HG02763 (cell line): ENCODE results near the gene CHD6.

Source experiments
- ATAC-seq: cut with Tn5 transposase; IDR thresholded peaks from one replicate; pipeline ENCODE4 v1.9.1; 2021; ENCODE audit warnings: mild to moderate bottlenecking, moderate library complexity; ENCODE audit not compliant: unreplicated experiment

The CHD6 gene

DNA sequence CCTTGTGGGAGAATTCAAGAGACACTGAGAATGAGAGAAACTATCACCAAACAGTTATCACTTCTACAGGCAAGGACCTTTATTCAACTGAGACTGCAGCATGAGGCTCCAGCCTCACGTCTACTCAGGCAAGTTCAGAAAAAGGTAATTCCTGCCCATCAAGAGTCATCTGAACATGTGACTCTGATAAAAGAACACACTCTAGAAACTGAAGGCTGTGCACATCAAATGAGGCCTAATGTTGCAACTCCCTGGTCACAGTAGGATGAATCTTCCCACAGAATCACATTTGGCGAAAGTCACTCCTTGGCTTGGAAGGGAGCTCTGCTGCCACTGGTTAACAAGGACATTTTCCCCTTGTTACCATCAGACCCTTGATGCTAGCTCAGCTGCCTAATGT, 180.3 kb downstream of the CHD6 start:
- no peak for ATAC-seq

DNA sequence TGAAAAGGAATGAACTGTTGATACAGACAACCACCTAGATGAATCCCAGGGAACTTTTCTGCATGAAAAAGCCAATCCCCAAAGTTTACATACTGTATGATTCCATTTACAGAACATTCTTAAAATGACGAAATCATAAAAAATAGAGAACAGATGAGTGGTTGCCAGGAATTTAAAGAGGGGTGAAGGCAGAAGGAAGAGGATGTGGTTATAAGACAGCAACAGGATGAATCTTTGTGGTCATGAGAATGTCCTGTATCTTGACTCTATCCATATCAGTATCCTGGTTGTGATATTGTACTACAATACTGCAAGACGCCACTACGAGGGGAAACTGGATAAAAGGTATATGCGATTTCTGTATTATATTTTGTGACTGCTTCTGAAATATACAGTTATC, 181.5 kb downstream of the CHD6 start:
- no peak for ATAC-seq

DNA sequence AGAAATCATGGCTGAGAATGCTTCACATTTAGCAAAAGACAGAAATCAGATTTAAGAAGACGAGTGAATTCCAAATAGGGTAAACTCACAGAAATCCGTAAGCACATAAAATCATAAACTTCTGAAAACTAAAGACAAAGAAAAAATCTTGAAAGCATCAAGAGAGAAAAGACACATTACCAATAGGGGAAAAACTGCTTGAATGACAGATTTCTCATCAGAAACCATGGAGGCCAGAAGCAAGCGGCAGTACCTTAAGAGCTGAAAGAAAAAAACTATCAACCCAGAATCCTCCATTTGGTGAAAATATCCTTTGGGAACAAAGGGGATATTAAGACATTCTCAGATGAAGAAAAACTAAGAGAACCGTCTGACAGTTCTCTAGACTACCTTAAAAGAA, 185.0 kb downstream of the CHD6 start:
- no peak for ATAC-seq

DNA sequence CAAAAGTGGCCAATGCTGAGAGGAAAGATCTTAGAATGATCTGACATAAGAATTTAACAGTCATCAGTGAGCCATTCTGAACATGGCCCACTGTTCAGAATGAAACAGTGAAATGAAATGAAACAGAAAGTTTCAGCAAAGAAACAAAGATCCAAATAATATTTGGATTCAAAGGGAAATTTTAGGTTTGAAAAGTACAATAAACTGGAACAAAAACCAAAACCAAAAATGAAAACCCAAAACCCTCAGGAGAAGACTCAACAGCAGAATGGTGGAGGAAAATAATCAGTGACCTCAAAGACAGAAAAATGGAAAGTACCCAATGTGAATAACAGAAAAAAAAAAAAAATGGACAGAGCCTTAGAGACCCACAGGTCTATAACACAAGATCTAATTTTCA, 185.4 kb downstream of the CHD6 start:
- ATAC-seq, result no peak

DNA sequence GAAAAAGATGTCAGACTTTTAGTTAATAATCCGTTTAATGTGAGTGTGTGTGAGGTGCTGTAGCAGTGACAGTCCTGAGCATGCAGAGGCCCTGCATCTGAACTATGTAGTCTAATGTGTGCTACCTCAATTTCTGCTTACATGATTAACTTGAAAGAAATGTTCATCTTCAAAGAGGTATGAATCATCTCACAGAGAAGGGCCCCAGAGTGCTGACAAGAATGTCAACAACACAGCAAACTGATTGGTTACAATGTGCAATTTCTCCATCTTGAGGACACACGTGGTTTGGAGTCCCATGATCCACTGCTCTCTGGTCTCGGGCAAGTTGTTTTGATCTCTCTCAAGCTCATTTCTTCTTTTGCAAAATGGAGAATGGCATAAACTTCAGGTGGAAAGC, 189.9 kb downstream of the CHD6 start:
- ATAC-seq, result no peak

DNA sequence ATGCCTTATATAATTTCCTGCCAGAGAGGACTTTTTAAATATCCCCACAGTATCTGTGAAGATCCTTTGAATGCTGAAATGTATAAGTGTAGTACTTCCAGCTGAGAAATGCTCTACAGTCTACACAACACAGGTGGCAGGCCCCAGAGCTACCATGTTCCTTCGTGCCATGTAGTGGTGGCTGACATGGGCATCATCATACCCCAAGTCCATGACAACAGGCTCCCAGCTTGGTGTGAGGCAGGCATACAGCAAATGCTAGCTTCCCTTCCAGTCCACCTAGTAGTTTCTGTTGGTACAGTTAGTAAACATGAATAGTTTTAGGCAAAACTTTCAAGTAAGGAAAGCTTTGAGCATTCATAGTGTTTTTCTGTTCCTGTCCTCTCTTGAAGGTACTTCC, 190.3 kb downstream of the CHD6 start:
- no peak for ATAC-seq

DNA sequence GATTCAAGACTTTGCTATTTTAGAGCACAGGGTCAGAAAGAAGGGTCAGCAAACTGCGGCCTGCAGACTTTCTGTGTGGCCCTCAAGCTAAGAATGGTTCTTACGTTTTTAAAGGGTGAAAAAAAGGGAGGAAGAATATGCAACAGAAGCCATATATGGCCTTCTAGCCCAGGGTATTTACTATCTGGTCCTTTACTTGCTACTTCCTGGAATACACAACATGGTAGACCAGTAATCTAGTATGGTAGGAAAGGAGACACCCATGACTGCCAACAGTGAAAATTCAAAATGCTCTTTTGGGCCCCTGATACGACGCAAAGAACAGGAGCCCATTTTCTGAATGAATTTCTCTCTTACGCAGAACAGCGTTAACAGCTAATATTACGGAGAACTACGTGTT, 191.2 kb downstream of the CHD6 start:
- ATAC-seq, result no peak

DNA sequence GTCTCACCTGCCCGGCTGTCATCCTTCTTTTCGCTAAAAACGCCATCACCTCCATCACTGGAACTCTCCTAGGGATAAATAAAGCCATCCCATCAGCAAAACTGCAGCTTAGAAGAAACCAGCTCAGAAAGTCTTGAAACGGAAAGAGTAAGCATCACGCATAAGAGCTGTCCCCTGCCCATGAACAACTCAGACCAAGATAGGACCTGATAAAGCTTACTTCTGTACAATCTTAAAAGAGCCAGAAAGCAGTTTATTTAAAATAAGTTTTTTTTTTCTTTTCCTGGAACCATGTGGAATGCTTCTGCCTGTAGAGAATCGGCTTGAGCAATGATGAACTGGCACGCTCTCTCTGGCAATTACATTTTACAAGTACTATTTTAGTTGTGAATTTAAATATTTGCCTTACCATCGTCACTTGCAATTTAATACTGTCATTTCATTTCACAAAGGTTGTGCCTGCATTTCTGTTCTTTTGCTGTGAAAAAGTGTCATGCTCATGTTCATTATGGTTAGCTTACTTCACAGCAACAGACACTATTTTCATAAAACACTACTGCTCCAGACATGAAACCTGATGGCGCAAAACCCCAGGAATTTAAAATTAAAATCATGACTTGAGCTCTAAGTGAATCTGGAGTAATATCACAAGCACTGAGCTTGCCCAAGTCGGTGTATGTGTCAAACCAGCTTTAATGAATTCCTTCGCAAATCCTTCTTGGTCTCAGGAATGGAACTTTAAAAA, 191.9 kb downstream of the CHD6 start:
- ATAC-seq, result no peak

DNA sequence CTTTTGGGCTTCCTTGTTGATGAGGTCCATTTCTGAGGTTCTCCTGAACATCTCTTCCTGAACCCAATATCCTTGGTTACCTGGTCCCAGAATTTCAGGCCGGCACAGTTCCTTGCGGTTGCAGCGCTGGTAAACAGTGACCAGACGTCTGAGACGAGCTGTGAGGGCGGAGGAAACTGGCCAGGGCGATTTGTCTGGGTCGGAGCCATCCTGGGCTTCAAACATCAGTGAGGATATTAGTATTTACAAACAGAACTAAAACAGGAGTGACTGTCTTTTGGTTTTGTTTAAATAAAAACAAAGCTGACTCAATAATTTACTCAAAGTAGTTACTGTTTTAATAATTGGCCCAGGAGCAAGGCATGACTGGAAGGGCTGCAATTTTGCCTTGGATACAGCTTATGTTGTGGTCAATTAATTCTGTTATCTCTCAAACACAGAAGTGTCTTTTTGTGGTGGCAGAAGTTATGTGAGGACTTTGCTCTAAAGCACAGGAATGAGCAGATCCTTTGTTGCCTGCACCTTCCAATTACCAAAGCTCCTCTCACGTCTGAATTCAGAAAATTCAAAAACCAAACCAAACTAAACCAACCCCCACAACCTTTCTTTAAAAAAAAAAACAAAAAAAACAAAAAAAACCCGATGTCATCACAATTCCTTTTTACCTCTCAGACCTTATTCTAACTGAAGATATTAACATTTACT, 192.8 kb downstream of the CHD6 start:
- ATAC-seq, result no peak

DNA sequence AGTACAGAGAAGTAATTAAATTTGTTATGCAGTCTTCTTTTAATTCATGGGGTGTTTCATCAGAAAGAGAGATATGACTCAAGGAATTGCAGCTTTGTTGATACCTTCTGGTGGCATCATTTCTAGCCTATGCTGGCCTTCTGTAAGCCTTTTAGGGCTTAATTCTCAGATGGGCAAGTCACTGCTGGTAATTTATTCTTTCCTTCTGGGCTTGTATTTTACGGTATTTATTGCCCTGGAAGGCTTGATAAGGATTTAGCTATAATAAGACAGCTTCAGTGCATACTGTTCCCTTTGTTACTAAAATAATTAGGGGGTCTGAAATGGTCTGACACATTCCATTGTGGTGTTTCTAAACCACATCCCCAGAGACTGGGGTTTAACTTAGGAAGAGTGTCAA, 193.6 kb downstream of the CHD6 start:
- ATAC-seq, result no peak

DNA sequence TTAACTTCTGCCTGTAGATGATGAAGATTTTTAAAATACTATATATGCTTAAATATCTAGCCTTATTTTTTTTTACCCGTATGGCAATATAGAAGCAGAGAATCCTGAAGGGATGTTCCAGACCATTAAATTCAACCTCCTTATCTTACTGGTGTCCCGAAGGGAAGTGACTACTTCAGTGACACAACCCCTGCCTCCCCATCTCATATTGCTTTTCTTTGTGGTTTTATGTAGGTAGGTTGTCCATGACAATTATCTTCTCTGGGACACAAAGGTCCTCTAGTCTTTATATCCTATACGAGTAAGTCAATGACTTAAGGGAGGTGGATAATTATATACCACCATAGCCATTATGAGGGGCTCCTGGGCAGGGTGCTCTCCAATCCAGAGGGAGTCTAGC, 194.2 kb downstream of the CHD6 start:
- ATAC-seq, result no peak

DNA sequence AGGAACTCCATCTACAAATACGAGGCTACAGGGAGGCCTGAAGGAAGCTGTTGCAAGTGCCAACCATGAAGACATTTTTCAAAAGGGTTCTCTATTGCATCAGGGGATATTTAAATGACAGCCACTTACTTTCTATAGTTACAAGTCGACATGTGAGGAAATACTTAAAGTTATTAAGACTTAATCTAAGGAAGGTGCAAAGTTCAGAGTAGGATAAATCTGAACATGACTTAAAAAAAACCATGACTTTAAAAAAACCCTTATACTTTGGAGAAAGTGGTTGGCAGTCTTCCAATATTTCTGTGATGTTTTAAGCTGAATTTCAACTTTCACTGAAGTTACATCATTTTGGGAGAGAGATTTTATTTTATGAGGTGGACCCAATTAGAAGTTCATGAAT, 195.2 kb downstream of the CHD6 start:
- ATAC-seq, result no peak

DNA sequence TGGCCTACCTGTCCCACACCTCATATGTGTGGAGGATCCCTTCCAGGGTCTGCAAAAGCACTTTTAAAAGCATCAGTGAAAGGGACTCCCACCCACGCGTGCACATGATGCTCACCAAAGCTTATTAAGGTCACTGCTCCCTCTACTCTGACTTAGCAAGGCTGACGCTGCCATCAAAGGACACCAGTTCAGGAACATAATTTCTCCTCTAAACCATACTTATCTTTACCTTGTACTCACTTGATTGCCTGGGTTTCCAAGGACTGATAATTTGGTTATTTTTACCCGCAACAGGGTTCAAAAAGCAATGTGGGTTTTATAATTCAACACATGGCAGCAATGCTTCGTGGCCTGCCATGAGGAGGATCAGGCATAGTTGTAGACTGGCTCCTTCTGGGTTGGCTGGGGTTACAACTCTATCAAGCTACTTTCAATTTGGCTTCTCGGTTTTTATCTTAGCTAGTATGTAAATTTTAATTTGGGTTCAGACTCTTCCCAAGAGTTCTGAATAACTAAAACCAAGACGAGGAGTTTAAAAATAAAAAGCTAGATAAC, 199.4 kb downstream of the CHD6 start:
- ATAC-seq, result no peak

DNA sequence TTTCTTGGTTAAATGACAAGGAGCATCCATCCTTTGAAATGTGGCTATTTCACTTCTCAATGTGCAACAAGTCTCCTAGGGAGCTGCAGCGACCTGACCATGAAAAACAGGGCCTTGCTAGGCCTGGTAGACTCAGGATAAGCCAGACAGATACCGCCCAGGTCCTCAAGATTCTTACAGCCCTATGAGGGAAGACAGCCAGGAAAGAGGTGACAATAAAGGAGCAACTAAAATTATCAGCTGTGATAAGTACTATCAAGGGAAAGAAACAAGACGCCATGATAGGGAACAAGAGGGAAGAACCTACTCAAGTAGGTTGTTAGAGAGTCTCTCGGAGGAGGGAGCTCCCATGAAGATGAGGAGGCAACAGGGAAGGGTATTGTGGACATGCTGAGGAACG, 200.1 kb downstream of the CHD6 start:
- no peak for ATAC-seq

DNA sequence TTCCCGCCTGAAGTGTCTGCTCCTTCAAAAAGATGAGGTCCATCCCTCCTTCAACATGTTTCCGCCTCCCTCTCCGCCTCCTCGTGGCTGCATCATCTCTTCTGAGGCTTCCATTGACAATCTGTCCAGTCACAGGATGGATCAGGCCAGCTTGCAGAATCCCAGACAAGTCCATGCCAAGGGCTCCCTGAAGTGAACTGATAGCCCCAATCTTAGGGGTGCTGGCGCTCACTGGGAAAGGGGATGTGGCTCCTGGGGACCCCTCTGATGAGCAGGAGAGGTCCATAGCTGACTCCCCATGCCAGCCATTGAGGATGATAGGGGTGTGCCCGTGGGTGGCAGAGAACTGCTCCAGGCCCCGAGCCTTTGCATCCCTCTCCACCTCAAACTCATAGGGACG, 203.0 kb downstream of the CHD6 start:
- ATAC-seq, result no peak

DNA sequence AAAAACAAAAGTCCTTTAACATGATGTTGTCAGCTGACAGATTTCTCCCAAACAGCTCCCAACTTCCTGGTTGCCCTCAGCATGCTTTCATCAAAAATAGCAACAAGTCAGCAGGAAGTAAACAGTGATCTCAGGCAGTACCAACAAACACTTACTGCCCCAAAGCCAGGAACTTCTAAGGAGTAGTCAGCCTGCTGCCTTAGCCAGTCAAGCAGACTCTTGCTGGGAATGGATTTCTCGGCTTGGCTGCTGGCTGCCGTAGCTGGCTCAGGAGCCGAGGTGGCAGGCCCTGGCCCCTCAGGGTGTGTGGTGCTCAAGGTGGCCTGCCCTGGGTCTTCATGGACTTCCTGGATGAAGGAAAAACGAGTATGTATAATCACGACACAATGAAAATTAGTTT, 205.0 kb downstream of the CHD6 start:
- no peak for ATAC-seq

DNA sequence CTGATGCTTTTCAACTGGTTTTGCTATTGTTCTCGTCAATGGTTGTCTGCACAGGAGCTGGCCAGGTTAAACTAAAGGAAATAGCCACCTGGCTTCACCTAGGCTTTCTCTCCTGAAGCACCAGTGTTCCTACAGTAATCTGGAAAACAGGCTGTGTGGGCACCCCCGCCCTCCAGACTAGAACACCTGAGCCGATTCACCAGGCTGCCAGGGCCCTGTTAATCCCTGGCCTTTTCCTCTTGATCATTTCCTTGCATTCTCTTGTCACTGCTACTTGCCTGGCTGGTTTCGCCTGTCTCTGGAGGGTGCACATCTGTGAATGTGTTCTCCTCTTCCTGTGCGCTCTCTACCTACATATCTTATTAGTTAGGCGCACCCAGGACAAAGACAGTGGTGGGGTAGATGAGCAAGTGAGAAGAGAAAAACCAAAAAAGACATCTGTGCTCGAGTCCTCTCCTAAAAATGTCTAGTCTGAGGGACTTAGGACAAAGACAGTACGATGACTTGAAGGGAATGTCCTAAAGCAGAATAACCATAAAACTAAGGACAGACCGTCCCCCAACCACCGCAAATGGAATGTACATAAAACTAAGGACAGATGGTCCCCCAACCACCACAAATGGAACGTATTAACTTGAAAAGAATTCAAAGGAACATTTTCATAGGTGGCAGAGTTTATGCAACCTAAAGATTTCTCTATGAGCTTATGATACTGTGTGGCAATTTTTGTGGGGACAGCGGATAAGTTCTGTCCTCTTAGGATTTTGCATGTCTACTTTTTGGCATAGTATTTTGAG, 205.7 kb downstream of the CHD6 start:
- ATAC-seq, result no peak

DNA sequence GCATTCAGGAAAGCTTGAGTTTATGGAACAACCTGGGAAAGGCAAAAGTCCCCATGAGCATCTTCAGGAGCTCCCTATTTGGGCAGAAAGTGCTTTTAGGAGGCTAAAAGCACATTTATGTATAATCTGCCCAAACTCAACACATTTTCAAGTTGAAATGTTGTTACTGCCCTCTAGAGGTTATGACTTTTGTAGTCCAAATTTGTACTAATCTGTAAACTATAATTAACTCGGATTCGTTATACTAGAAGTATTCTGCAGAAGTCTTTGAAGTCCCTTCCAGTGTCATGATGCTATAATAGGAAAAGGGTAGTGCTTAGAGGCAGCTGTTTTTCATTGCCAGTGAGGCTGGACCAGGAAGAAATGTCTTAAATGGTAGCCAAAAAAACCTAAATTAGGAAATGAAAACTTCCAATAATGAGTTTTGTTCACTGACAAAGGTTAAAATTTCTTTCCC, 206.8 kb downstream of the CHD6 start:
- ATAC-seq, result no peak

DNA sequence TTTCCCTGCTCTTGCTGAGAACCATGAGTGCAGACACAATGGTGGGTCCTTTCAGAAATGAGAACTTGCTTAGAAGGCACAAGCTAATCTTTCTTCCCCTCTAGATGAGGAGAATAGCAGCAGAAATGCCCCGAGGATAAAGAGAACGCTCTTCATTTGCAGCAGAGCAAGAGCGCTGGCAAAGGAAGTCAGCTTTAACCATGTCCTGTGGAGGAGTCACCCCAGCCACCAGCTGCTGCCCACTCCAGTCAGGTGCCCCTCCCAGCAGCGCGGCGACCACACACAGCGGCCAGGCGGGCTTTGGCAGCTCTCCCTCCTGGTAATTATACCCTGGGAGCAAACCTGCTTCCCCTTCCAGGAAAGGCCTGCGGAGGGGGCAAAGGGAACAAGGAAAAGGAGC, 209.2 kb downstream of the CHD6 start:
- ATAC-seq, result no peak

DNA sequence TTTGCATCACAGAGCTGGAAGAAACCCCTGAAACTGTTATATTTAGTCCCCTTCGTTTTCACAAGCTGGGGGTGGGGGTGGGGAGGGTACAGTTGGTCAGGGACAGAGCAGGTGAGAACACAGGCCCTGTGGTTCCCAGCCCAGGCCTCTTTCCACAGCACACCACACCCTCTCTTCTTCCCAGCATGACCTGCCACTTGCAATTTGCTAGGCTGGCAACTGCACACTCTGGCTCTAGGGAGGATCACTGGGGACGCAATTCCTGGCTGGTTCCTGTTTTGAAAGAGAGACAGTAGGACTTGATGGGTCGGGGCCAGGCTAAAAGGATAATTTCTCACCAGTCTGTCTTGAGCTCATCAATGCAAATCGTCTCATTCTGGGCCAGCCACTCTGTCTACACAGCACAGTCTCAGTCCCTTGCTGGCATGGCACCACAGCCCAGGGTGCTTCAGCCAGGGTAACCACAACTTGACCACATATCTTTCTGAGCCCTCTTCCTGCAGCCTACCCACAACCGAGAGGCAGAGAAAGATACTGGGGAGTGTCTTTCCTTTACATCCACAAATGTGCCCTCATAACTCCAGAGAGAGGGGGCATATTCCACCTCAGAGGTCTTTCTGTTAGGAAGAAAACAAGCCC, 209.9 kb downstream of the CHD6 start:
- ATAC-seq, result peak; percentile 83

DNA sequence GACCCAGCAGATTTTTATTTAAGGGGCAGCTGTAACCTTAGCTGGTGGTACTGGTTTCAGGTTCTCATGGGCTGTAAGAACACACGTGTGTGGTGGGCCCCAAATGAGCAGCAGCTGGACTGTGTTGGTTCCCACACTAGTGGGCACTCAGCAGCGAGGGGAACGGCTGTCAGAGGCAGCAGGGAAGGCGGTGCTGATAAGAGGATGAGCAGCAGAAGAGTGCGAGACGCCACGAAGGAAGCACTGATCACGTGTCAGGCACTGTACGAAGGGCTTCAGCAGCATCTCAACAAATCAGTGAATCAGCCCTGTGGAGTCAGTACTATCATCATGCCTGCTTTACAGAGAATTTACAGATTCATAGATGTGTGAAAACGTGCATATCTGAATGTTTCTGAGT, 210.6 kb downstream of the CHD6 start:
- ATAC-seq, result no peak
